GM18951 (cell line): ENCODE results near the gene TCAF1.
"Not testable (repeated sequence)": the region's sequence is repeated elsewhere in the genome, so short reads cannot be mapped to it uniquely, and the experiment has no call there.

Source experiments
- POLR2A ChIP-seq: IDR thresholded peaks from 4 replicates; pipeline ENCODE4 v1.6.1; 2011; ENCODE audit warnings: mild to moderate bottlenecking; ENCODE audit not compliant: insufficient read length, insufficient read depth; ENCODE audit errors: extremely low read depth
- in situ Hi-C: fragments of 300-500 bp; cut with MboI; formaldehyde crosslinking; loops from one replicate; pipeline ENCODE4 v1.12.0; 2022; ENCODE audit warnings: low sequenced_read_pairs, mixed read lengths, inconsistent platforms; ENCODE audit not compliant: unreplicated experiment

Gene TCAF1

DNA sequence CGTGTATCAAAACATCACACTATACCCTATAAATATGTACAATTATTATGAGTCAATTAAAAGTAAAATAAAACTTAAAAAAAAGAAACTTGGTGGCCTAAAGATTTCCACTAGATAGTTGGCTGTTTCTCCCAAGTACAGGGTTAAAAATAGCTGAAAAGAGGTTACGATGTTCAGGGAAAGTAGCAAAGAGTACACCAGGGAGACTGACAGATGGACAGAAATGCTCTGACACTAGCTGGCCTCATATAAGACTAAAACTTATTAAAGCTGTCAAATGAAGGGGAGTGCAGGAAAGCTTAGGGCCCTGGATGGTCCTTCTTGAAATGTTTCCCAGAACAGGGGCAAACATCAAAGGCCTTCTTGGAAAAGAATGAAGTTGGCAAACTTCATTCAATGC is 51.3 kb downstream of the TCAF1 start:
- TF ChIP-seq POLR2A = no peak
- in situ Hi-C loops = no loop called here

DNA sequence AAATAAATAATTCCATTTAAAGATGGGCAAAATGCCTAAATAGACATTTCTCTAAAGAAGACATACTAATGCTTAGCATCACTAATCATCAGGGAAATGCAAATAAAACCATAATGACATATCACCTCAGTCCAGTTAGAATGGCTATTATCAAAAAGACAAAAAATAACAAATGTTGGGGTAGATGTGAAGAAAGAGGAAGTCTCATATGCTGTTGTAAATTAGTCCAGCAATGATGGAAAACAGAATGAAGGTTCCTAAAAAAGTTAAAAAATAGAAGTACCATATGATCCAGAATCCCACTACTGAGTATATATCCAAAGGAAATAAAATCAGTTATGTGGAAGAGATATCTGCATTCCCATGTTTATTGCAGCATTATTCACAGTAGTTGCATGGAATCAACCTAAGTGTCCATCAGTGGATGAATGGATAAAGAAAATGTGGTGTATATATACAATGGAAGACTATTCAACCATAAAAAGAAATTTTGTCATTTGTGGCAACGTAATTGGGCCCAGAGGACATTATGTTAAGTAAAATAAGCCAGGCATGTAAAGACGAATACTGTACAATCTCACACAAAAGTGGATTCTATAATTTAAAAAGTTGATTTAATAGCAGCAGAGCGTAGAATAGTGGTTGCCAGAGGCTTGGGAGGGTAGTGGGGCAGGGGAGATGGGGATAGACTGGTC is 52.0 kb downstream of the TCAF1 start:
- TF ChIP-seq POLR2A = no peak
- in situ Hi-C loops = no loop called here

DNA sequence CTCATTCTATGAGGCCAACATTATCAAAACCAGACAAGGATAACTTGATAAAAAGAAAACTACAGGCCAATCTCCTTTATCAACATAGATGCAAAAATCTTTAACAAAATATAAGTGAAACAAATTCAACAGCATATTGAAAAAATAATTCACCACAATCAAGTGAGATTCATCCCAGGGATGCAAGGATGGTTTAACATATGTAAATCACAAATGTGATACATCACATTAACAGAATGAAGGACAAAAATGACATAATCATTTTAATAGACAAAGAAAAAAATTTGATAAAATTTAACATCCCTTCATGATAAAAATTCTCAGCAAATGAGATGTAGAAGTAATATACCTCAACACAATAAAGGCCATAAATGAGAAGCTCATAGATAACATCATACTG is 53.8 kb downstream of the TCAF1 start:
- TF ChIP-seq POLR2A = no peak
- in situ Hi-C loops = no loop called here

DNA sequence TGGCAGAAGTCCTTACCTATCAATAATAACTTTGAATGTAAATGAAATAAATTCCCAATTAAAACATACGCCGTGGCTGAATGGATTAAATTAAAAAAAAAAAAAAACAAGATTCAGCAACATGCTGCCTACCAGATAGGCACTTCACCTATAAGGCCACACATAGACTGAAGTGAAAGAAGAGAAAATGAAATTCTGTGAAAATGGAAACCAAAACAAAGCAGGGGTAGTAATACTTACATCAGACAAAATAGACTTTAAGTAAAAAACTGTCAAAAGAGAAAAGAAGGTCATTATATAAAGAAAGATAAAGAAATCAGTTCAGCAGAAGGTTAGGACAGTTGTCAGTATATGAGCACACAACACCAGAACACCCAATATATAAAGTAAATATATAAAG is 55.3 kb downstream of the TCAF1 start:
- TF ChIP-seq POLR2A = no peak
- in situ Hi-C loops = no loop called here

DNA sequence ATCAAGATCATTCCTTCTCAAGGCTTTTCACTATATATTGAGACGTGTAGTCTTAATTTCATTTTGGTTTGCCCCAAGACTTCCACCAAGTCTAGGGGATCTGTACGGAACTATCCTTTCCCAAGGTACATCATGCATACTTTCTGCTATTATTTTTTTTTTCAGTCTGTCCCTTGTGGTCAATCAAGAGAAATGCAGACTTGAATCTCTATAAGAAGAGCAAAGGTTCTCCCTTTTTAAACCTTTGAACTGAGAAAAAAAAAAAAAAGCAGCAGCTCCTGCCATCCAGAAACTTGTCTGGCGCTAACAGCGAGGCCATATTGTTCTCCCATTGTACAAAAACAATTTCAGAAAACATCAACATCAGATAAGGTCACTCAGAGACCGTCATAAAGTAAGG is 60.3 kb downstream of the TCAF1 start:
- in situ Hi-C loops = not testable (repeated sequence)

DNA sequence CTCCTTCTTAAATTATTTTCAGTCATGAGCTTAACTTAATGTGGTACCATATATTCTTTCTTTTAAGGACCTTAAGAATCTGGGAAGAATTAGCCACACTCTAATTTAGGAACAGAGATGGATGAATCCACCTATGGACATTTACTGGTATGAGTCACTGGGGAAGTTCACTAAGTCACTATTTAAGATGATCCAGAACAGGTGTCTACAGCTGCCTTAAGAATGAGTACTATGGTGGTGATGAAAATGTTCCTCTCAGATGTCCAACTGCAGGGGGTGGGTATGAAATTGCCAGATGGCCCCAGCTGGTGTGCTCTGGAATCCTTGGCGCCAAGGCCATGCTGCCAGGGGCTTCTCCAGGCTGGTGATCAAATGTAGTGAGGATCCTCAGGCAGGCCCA is 61.9 kb downstream of the TCAF1 start:
- in situ Hi-C loops = not testable (repeated sequence)

DNA sequence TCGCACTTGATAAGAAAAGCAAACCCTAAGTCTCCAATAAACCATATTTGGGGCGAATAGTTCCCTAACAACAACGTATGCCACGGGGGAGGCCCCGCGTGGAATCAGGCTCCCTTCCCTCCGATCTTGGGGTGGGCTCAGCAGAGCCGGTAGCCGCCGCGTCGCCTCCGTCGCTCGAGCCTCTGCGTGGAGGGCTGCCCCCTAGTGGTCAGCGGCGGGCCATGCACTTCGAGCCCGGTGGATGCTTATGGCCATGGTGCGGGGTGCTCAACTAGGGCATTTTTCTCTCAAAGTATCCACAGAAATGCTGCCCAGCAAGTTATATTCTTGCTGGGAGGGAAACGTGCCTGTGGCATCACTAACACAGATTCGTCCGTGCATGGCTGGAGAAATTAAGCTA is 64.8 kb downstream of the TCAF1 start:
- in situ Hi-C loops = not testable (repeated sequence)

DNA sequence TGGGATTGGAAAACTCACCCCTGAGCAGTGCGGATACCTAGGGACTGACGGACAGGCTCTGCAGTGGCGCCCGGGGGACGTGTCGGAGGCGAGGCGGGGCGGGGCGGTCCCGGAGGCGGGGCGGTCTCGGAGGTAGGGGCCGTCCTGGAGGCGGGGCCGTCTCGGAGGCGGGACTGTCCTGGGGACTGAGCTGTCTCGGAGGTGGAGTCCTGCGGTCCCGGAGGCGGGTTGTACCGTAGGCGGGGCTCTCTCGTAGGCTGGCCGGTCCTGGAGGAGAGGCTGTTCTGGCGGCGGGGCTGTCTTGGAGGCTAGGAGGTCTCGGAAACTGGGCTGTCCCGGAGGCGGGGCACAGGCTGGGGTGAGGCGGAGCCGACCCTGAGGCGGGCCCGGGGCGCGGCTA is 65.4 kb downstream of the TCAF1 start:
- in situ Hi-C loops = not testable (repeated sequence)

DNA sequence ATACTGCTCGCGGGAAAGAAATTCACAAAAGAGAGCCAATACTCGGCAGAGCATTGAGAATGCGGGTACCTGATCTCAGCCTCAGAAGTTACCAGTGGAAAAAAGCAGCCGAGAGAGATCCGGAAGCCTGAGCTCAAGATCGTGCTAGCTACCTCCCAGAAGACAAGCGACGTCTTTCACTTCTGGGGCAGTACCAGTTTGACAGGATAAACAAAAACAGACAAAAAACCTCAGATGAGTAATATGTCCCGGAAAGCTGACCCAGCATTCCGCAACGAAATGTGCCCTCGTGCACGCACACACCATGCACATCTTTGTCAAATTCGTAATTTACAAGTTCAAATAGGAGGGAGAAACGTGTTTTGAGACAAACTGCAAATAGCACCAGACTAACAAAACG is 65.9 kb downstream of the TCAF1 start:
- in situ Hi-C loops = not testable (repeated sequence)

DNA sequence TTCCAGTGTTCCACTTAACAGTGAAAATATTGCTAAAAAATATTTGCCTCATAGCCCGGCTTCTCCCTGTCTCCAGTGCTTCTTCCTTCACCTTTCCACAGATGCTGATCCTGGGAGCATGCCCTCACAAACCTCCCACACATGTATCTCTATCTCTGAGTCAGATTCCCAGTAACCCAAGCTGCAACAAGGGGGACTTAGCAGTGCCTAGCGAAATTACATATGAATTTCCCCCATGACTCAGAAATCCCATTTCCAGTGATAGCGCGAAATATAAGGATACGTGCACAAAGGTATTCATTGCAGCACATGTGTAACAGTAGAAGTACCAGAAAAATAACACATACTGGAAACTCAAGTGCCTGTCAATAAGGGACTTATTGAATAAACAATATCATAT is 75.4 kb downstream of the TCAF1 start:
- in situ Hi-C loops = not testable (repeated sequence)

DNA sequence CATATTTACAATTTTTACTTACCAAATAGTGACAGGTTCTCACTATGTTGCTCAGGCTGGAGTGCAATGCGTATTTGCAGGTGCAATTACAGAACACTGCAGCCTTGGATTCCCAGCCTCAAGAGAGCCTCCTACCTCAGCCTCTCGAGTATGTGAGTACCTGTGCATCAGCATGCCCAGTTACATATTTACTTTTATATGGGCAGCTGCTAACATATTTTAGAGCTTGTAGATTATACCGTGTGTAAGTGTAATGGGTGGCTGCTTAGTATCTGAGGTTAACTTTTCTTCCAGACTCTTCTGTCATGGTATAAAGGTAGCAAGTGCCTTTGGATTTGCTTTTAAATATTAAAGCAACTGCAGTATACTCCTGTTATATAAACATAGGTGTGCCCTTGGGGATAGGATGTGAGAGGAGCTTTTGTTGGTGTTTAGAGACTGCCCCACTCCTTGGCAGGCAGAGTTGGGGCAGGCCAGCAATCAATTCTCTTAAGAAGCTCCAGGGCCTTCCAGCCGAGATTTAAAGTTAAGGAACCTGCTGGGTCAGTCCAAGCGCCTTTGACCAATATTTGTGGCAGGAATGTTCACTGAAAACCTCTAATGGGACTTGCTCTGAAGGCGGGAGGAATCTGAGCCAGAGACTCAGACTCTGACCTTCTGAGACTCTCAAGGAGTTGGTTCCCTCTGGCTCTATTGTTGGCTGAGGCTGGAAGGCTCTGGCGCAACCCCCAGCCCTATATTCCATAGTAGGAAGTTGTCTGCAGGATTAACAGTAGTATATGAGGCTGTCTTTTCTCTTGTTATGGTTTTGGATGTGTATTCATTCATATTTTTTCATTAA is 77.5 kb downstream of the TCAF1 start:
- in situ Hi-C loops = not testable (repeated sequence)

DNA sequence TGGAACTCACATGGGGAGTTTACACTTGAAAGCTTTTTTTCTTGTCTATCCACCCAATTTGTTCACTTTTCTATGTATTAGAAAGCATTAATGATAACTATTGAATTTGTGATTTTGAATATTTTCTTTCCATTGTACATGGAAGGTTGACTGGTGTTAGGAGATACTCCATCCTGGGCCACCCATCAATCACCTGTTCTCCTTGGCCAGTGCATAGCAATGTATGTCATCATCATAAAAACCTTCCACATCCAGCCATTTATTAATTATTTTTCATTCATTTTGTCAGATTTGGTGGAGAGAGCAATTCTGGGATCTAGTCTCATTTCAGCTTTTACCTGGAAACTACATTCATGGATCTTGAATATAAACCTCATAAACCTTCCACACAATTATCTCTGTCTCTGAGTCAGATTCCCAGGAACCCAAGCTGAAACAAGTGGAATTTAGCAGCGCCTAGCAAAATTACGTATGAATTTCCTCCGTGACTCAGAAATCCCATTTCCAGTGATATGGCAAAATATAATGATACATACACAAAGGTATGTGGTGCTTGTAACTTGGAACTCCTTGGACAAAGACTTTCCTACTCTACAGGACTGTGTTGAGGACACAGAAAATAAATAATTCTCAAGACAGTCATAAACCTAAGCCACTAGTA is 78.2 kb downstream of the TCAF1 start:
- in situ Hi-C loops = not testable (repeated sequence)

DNA sequence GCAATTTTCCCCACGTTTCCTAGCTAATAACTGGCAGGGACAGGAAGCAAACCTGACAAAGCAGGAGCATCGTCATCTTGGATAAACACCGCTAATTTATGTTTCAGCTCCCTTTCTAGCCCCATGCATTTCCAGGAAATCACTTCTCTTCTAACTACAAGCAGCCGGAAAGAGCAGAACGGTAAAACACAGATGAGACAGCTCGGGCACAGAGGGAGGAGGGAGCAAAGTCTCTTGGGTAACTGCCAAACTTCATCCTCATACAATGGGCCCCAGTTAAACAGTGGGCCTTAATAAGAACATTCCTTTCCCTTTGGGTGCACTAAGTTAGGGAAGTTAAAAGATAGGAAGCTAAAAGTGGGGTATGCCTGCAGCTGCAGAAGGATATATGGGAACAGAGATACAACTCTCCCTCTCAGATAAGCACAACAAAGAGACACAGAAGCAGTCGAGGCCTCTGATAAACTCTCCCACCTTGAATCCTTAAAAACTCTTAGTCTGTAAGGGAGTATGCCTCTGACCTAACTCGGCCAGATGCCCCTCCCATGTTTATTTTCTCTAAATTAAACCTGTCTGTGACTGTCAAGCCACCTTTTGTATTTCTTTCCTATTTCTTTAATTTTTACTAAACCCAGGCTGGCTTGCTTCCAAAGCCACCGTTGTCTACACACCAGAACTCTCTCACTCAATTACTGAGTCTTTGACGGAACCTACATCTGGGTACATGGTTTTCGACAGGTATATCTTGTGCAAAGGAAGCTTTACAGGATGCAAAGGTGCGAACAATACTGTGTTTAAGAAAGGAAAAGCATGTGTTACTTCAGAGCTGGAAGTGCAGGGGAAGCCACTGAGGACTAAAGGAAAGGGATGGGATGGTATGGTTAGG is 80.3 kb downstream of the TCAF1 start:
- in situ Hi-C loops = not testable (repeated sequence)

DNA sequence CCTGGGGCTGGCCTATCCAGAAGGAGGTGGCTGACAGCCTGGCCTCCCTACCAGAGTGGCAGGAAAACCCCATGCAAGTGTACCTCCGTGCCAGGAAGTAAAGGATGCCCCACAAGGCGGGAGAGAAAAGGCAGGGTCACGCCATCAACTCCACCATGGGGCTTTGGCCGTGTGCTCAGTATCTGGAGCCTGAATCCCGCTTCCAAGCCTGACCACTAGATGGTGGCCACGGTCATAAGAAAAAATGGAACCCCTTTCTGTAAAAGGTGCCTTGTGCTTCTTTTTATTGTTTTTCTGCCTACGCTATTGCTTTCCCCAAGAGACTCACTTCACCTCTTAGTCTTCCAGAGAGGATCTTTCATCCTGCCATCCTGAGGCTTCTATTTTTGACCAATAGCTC is 84.1 kb downstream of the TCAF1 start:
- in situ Hi-C loops = not testable (repeated sequence)

DNA sequence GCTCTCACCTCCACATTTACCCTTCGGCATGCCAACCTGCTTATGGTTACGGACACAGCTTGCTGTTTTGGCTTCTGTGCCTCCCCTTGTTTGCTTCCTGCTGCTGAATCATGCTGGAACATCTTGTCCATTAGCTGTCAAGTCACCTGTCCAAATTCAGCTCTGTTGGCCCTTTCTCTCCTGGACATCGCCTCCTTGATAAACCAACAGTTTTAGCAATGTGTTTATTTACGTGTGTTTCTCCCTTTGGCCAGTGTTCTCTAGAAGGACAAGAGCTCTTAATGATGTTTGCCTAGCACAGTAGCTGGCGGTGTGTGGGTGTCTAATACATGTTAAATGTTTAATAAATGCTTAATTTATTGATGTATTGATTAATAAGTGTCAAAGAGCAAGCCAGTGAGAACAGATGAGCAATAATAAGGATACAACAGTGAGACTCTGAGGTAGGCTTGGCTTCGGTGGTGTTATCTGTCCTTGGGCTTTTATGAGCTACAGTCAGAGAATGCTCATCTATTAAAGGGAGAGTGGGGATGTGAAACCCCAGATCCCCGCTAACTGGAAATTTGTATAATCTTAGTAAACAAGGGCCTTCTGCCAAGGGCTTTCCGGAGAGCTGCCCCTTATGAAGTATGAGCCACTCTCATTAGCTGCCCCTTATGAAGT is 85.4 kb downstream of the TCAF1 start:
- in situ Hi-C loops = not testable (repeated sequence)

DNA sequence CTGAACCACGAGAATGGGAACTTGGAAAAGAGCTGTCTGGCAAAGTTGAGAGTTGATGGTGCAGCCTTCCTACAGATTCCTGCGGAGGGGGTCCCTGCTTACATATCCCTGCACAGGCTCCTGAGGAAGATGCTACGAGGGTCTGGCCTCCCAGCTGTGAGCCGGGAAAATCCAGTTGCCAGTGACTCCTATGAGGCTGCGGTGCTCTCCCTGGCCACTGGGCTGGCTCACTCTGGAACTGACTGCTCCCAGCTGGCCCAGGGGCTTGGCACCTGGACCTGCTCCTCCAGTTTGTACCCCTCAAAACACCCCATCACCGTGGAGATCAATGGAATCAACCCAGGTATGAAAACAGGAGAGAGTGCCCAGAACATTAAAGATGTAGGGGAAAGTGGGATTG is 91.3 kb downstream of the TCAF1 start:
- in situ Hi-C loops = not testable (repeated sequence)

DNA sequence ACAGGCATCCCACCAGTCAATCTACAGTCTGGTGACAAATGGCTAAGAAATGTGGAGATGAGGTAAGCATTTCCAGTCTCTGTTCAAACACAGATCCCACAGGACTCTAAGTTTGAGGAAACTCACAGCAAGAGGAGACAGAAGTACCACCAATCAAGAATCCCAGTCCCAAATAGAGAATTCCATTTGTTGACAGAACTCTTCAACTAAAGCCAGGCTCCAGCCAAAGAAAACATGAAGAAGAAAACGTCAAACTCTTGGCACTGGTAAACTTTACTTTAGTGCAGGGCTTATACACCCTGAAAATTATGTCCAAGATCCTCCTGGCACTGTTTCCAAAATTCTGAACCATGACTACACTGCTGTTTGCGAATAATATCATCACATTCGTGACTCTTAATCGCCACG is 95.3 kb downstream of the TCAF1 start:
- in situ Hi-C loops = not testable (repeated sequence)
